Endothelial cell of umbilical vein (primary cell): Measurements from ENCODE around the gene LAMA4. TPM values are rescaled to one million over a fixed set of nuclear protein-coding genes. Genes with fewer than 3 reads are reported as not detected.

ENCODE experiments used
- BruUV-seq: library from RNA; stranded (reverse); fragments of 400-500 nt; replicated peaks from 2 replicates; lab custom pipeline; 2021; lab: Mats Ljungman, UMichigan
- CTCF ChIA-PET: fragments of 300-600, 350-600 bp; sonication (Branson Sonifier 250); formaldehyde crosslinking; loops from one replicate; lab custom pipeline; 2021; ENCODE audit warnings: antibody characterized with exemption, inconsistent platforms; lab: Charles Lee
- POLR2A ChIA-PET: fragments of 300-600, 350-600 bp; sonication (Branson Sonifier 250); formaldehyde crosslinking; loops from one replicate; lab custom pipeline; 2021; ENCODE audit warnings: antibody characterized with exemption, inconsistent platforms; lab: Charles Lee
- DNase-seq: peaks from one replicate; pipeline ENCODE4 v3.0.0-alpha.2; 2011; ENCODE audit warnings: low read depth, low spot score
- FAIRE-seq: peaks from 2 replicates; lab custom pipeline; 2011; peaks lifted over from hg19 to GRCh38; lab: Jason Lieb, UNC
- H2AFZ ChIP-seq: 2 replicates; pipeline ENCODE4 v1.6.0; 2012; ENCODE audit warnings: low read depth, low read length, control low read depth, inconsistent platforms
- H3K27ac ChIP-seq: 2 replicates; pipeline ENCODE4 v1.5.1; 2011; ENCODE audit warnings: low read depth, mild to moderate bottlenecking, control low read depth, low read length, moderate library complexity; ENCODE audit not compliant: insufficient read depth
- H3K27me3 ChIP-seq, 2 experiments: 2 replicates each; pipeline versions ENCODE4 v1.6.0 to v1.6.1; 2011; ENCODE audit warnings: low read length in 2 of 2, mixed read lengths in 1 of 2; ENCODE audit not compliant: control insufficient read depth in 2 of 2, insufficient read depth in 2 of 2
- H3K36me3 ChIP-seq, 2 experiments: 2 replicates in 1 of 2; 3 replicates in 1 of 2; pipeline ENCODE4 v1.5.1; 2011; ENCODE audit warnings: low read length in 2 of 2, mild to moderate bottlenecking in 1 of 2, moderate library complexity in 1 of 2; ENCODE audit not compliant: control insufficient read depth in 2 of 2, insufficient read depth in 2 of 2; ENCODE audit errors: extremely low read depth in 1 of 2
- H3K4me1 ChIP-seq: 3 replicates; pipeline ENCODE4 v1.5.1; 2011; ENCODE audit warnings: mild to moderate bottlenecking, low read length; ENCODE audit not compliant: control insufficient read depth, insufficient read depth; ENCODE audit errors: extremely low read depth
- H3K4me2 ChIP-seq: 2 replicates; pipeline ENCODE4 v1.6.1; 2011; ENCODE audit warnings: low read length, control low read depth, mixed read lengths; ENCODE audit not compliant: insufficient read depth
- H3K4me3 ChIP-seq, 3 experiments: fragments of 200-600 bp in 1 of 3; sonication (generic), shearing (Covaris generic) in 1 of 3; replicated peaks in 1 of 3; 2 replicates each; pipeline ENCODE4 v1.5.1; 2011 to 2016; ENCODE audit warnings: control low read depth in 3 of 3, low read length in 3 of 3, mild to moderate bottlenecking in 2 of 3, inconsistent platforms in 1 of 3, low read depth in 1 of 3, moderate library complexity in 1 of 3; ENCODE audit not compliant: insufficient read depth in 1 of 3
- H3K79me2 ChIP-seq: 2 replicates; pipeline ENCODE4 v1.6.0; 2012; ENCODE audit warnings: low read length, inconsistent platforms; ENCODE audit not compliant: control insufficient read depth, insufficient read depth
- H3K9ac ChIP-seq: replicated peaks from 2 replicates; pipeline ENCODE3; 2011; ENCODE audit warnings: low read length, control low read depth; ENCODE audit not compliant: insufficient read depth; ENCODE audit errors: extremely low read depth
- H3K9me1 ChIP-seq: replicated peaks from 3 replicates; pipeline ENCODE4 v1.6.0; 2011; ENCODE audit warnings: mild to moderate bottlenecking, low read length; ENCODE audit not compliant: control insufficient read depth, insufficient read depth; ENCODE audit errors: extremely low read depth
- H3K9me3 ChIP-seq: replicated peaks from 2 replicates; pipeline ENCODE4 v1.5.1; 2012; ENCODE audit warnings: low read length, inconsistent platforms; ENCODE audit not compliant: control insufficient read depth, insufficient read depth
- H4K20me1 ChIP-seq: replicated peaks from 2 replicates; pipeline ENCODE3; 2011; ENCODE audit warnings: mild to moderate bottlenecking, low read length; ENCODE audit not compliant: control insufficient read depth, insufficient read depth; ENCODE audit errors: extremely low read depth
- CTCF ChIP-seq, 2 donors: IDR thresholded peaks; 1 replicate in 1 of 2; 2 replicates in 1 of 2; pipeline ENCODE4 v1.5.1; 2011; ENCODE audit warnings: low read length in 2 of 2, mild to moderate bottlenecking in 2 of 2, moderate library complexity in 2 of 2, control low read depth in 1 of 2, inconsistent platforms in 1 of 2, low read depth in 1 of 2; ENCODE audit not compliant: insufficient read depth in 1 of 2; ENCODE audit errors: extremely low read depth in 1 of 2
- EZH2 ChIP-seq: IDR thresholded peaks from 2 replicates; pipeline ENCODE4 v1.6.1; 2012; ENCODE audit warnings: borderline replicate concordance, low read depth, mild to moderate bottlenecking, moderate library complexity, low read length, inconsistent platforms; ENCODE audit not compliant: severe bottlenecking
- GATA2 ChIP-seq: IDR thresholded peaks from 2 replicates; pipeline ENCODE4 v1.7.0; 2011; ENCODE audit warnings: low read depth, mild to moderate bottlenecking, moderate library complexity, mixed read lengths, low read length; ENCODE audit not compliant: insufficient read length, insufficient read depth
- JUN ChIP-seq: IDR thresholded peaks from 2 replicates; pipeline ENCODE4 v1.6.1; 2011; ENCODE audit warnings: borderline replicate concordance, low read depth; ENCODE audit not compliant: insufficient read length, insufficient read depth
- MAX ChIP-seq: IDR thresholded peaks from 2 replicates; pipeline ENCODE4 v1.6.1; 2011; ENCODE audit not compliant: insufficient read depth, insufficient read length
- MYC ChIP-seq: IDR thresholded peaks from one replicate; pipeline ENCODE4 v1.6.1; 2011; ENCODE audit warnings: mild to moderate bottlenecking, low read depth, low read length
- POLR2A ChIP-seq: IDR thresholded peaks from 2 replicates; pipeline ENCODE4 v1.6.1; 2012; ENCODE audit warnings: low read depth, mild to moderate bottlenecking, control low read depth, low read length
- POLR2AphosphoS5 ChIP-seq: IDR thresholded peaks from 2 replicates; pipeline ENCODE4 v1.6.1; 2012; ENCODE audit warnings: low read depth, mild to moderate bottlenecking, control low read depth, low read length, moderate library complexity; ENCODE audit not compliant: insufficient read depth
- dilution Hi-C: fragments of 300-500 bp; cut with MboI; formaldehyde crosslinking; loops from one replicate; pipeline ENCODE4 v1.15.0; 2019; ENCODE audit warnings: low sequenced_read_pairs; ENCODE audit not compliant: extremely low pct_ligation_motif_present
- intact Hi-C: fragments of 100-400 bp; cut with micrococcal nuclease; formaldehyde crosslinking; loops from one replicate; pipeline ENCODE4 v1.10.0; 2022
- polyA plus RNA-seq, 4 experiments: library from polyadenylated mRNA; depleted of rRNA in 3 of 4; stranded (reverse) in 3 of 4; unstranded in 1 of 4; fragments of >200 nt; gene quantifications; 2 replicates each; pipeline versions ENCODE4 v1.2.1 to v1.2.3, GENCODE V29; 2011 to 2012; ENCODE audit warnings: missing spikeins in 1 of 4
- total RNA-seq: library from RNA; stranded (reverse); gene quantifications from 2 replicates; pipeline ENCODE4 v1.2.3, GENCODE V29; 2021

Gene LAMA4
- total and polyA plus RNA-seq, 2 donors (not counting 3 experiments of a cell fraction or from before 2014, with no cell fraction given): 384 to 629 TPM

- Histone ChIP-seq H3K27me3 (no peaks in the 10 kb centered on the region), H3K79me2 (peaks cover 81% of the 10 kb centered on the region), H3K4me1 (peaks cover 91% of the 10 kb centered on the region), H3K4me2 (no peak overlapping the region), H4K20me1 (no peaks in the 10 kb centered on the region), H3K9ac (peak overlapping the region; percentile 36), H3K36me3 (peaks cover 2 to 11% of the 10 kb centered on the region in 2 experiments), H3K4me3 (no peak overlapping the region), H2AFZ (no peak overlapping the region), H3K27ac (peak overlapping the region; percentile 100), H3K9me1 (peaks cover 3% of the 10 kb centered on the region), H3K9me3 (no peaks in the 10 kb centered on the region)
- CTCF ChIA-PET: no interaction called here
- intact Hi-C loops (no loop called here), dilution Hi-C loops (no loop called here)
- no peak for DNase-seq
- TF ChIP-seq POLR2AphosphoS5 (no peak), MAX (no peak), JUN (no peak), CTCF (IDR thresholded peaks at IDR 0.05; ENCODE audit: extremely low read depth in 1 of 2, insufficient read depth in 1 of 2, low read depth in 1 of 2, low read length in 2 of 2) (no peak), MYC (no peak), GATA2 (no peak), POLR2A (peak; percentile 15), EZH2 (no peak)
- no TSS peak for BruUV-seq
- POLR2A ChIA-PET: no interaction called here
- FAIRE-seq: no peak
Observed at GRCh38 chr6:112225691-112226090, 28.7 kb downstream of the LAMA4 start.
